ENCODE measurements around the gene GRM5. TPM values are rescaled to one million over a fixed set of nuclear protein-coding genes. Genes with fewer than 3 reads are reported as not detected.

GRM5 gene
- total RNA-seq, 1 donor from 2014 or later, result 0.22 TPM

Other genes starting within 250 kb of the GRM5 start
- gene TYR, start 111.9 kb upstream of the GRM5 start, total RNA-seq, result not detected